GM12874 (cell line): ENCODE measurements around the gene ETFA.

Experiments
- CTCF ChIP-seq: IDR thresholded peaks from 2 replicates; pipeline ENCODE4 v1.5.1; 2011; ENCODE audit warnings: low read depth, mild to moderate bottlenecking, control low read depth, low read length, moderate library complexity; ENCODE audit not compliant: insufficient read depth

Gene ETFA

GRCh38 chr15:76311100-76311953 is at the start of gene ETFA:
Gene ETFA (minus strand): TSS chr15:76311469. CDS start chr15:76311388, 81 bp downstream.
- no peak for TF ChIP-seq CTCF

- no peak for TF ChIP-seq CTCF
Observed at GRCh38 chr15:76360416-76360815, 49.1 kb upstream of the ETFA start.

GRCh38 chr15:76359152-76359551 is 47.9 kb upstream of the ETFA start:
- no peak for TF ChIP-seq CTCF

- no peak for TF ChIP-seq CTCF
Observed at GRCh38 chr15:76358453-76358852, 47.2 kb upstream of the ETFA start.

GRCh38 chr15:76354823-76355440 is 43.7 kb upstream of the ETFA start:
- no peak for TF ChIP-seq CTCF

- TF ChIP-seq CTCF = no peak
Observed at GRCh38 chr15:76353903-76354302, 42.6 kb upstream of the ETFA start.

- TF ChIP-seq CTCF = no peak
Observed at GRCh38 chr15:76353023-76353577, 41.8 kb upstream of the ETFA start.
